ENCODE measurements around the gene JAZF1. TPM values are rescaled to one million over a fixed set of nuclear protein-coding genes. Genes with fewer than 3 reads are reported as not detected.
"Not testable (repeated sequence)": the region's sequence is repeated elsewhere in the genome, so short reads cannot be mapped to it uniquely, and the experiment has no call there.

The JAZF1 gene
- total RNA-seq, 1 experiment from 2014 or later, result 0.90 TPM

DNA sequence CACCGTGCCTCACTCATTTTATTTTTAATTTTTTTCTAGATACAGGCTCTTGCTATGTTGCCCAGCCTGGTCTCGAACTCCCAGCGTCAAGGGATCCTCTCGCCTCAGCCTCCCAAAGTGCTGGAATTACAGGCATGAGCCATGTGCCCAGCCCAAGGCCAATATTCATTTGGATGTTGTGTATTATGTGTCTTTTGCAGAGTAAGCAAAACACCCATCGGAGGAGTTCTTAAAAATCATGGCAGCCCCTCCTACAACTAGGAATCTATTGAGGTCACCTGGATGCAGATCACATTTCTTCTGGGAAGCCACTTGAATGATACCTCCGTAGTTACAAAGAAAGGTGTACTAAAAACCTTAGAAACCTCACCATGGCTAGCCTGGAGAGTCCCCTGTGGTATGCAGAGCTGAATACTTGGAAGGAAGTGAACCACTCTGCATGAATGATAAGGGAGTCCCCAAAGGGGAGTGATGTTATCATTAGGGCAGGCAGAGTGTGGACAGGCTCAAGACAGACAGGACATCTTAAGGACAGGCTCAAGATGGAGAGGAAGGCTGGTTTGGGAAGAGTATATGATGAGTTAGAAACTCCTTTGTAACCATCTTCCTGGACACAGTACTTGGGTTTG is 254.9 kb downstream of the JAZF1 start:
- Histone ChIP-seq H4K20me1 (ENCODE audit: insufficient read depth) (no peaks in the 10 kb centered on the region), H2AFZ (no peak overlapping the region), H3K9me3 (ENCODE audit: insufficient read depth, low read depth) (no peaks in the 10 kb centered on the region), H3F3A (ENCODE audit: insufficient read depth, low read depth) (no peaks in the 10 kb centered on the region), H3K9me2 (ENCODE audit: insufficient read depth) (no peaks in the 10 kb centered on the region), H3K36me3 (ENCODE audit: low read depth) (no peaks in the 10 kb centered on the region), H3K4me2 (no peak overlapping the region), H3K27ac (no peak overlapping the region), H3K27me3 (ENCODE audit: insufficient read depth, low read depth) (no peaks in the 10 kb centered on the region), H3K4me1 (replicated peaks; ENCODE audit: insufficient read depth) (peaks cover 4% of the 10 kb centered on the region), H3K4me3 (no peak overlapping the region), H3K79me2 (ENCODE audit: low read depth) (no peaks in the 10 kb centered on the region)
- intact Hi-C loops (cut with micrococcal nuclease; ENCODE audit: unreplicated experiment), result no loop called here
- no TSS peak for BruUV-seq (replicated peaks)
- ChIA-PET POLR2A (ENCODE audit: unreplicated experiment) (interaction anchor here (0.7 kb wide), 1 partner anchor 685 kb away, joined by 3 read pairs; no protein-coding TSS in a partner anchor), CTCF (interaction anchor here (0.7 to 1.2 kb wide), 2 partner anchors 94 to 95 kb away, joined by 3 read pairs; no protein-coding TSS in a partner anchor)
- no peak for DNase-seq
- TF ChIP-seq, protein P1, sequence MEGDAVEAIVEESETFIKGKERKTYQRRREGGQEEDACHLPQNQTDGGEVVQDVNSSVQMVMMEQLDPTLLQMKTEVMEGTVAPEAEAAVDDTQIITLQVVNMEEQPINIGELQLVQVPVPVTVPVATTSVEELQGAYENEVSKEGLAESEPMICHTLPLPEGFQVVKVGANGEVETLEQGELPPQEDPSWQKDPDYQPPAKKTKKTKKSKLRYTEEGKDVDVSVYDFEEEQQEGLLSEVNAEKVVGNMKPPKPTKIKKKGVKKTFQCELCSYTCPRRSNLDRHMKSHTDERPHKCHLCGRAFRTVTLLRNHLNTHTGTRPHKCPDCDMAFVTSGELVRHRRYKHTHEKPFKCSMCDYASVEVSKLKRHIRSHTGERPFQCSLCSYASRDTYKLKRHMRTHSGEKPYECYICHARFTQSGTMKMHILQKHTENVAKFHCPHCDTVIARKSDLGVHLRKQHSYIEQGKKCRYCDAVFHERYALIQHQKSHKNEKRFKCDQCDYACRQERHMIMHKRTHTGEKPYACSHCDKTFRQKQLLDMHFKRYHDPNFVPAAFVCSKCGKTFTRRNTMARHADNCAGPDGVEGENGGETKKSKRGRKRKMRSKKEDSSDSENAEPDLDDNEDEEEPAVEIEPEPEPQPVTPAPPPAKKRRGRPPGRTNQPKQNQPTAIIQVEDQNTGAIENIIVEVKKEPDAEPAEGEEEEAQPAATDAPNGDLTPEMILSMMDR (conservative IDR thresholded peaks at IDR 0.05), result no peak
- TF ChIP-seq EZH2 (IDR thresholded peaks at IDR 0.05; ENCODE audit: low read depth), result no peak

DNA sequence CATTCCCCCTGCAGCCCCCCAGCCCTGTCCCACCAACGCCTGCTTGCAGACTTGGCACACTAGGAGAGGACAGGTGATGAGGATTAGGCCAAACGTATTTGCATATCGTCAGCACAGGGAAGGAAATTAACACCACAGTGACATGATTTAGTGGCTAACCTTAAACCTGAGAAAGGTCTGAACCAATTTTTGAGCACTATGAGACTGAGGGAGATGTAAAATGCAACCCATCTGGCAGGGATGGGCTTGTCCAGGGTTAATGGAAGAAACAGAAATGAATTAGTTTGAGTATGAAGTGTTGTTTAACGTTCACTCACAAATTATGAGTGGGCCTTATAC is 257.0 kb downstream of the JAZF1 start:
- Histone ChIP-seq H3K36me3 (ENCODE audit: low read depth) (no peaks in the 10 kb centered on the region), H3F3A (ENCODE audit: insufficient read depth, low read depth) (no peaks in the 10 kb centered on the region), H4K20me1 (ENCODE audit: insufficient read depth) (no peaks in the 10 kb centered on the region), H3K27me3 (ENCODE audit: insufficient read depth, low read depth) (no peaks in the 10 kb centered on the region), H2AFZ (no peak overlapping the region), H3K9me3 (ENCODE audit: insufficient read depth, low read depth) (no peaks in the 10 kb centered on the region), H3K27ac (no peak overlapping the region), H3K79me2 (ENCODE audit: low read depth) (no peaks in the 10 kb centered on the region), H3K4me2 (no peak overlapping the region), H3K4me1 (replicated peaks; ENCODE audit: insufficient read depth) (peaks cover 10% of the 10 kb centered on the region), H3K9me2 (ENCODE audit: insufficient read depth) (no peaks in the 10 kb centered on the region), H3K4me3 (no peak overlapping the region)
- POLR2A ChIA-PET (ENCODE audit: unreplicated experiment), result no interaction called here
- TF ChIP-seq, protein P1 (conservative IDR thresholded peaks at IDR 0.05), result no peak
- no peak for TF ChIP-seq EZH2 (IDR thresholded peaks at IDR 0.05; ENCODE audit: low read depth)
- no TSS peak for BruUV-seq (replicated peaks)
- CTCF ChIA-PET, result no interaction called here
- intact Hi-C loops (cut with micrococcal nuclease; ENCODE audit: unreplicated experiment), result loop anchor here (5.0 kb wide), 2 partner anchors 346 to 1556 kb away; no protein-coding TSS in a partner anchor
- DNase-seq, result no peak

DNA sequence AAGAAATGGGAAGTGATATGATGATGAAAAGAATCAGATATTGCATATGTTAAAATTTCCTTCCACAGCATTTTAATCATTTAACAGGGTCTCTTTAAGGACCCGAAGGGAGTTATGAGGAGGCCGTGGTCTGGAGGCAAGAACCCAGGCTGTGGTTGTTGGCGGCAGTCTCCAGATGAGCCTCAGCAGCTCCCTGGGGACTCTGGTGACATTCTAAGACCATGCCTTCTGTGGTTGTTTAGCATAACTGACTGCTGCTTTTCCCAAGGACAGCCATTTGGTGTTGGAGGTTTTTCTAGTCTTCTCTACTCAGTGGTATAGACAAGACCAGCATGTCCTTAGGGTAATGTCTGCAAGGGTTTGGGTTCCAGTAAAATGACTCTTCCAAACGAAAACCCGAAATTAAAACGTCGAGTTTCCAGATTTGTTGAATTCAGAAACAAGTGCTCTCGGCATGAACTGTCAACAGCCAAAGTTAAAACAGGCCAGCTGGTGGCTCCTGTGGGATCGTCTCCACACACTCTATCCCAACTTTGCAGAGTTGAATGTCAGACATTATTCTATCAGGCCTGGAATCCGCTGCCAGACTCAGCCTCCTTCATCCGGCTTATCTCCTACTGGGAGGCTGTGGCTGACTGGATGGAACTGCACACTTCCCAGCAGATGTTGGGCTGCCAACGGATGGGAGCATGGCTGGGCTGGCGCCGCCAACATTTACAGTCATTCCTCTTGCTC is 257.5 kb downstream of the JAZF1 start:
- intact Hi-C loops (cut with micrococcal nuclease; ENCODE audit: unreplicated experiment), result loop anchor here (5.0 kb wide), 2 partner anchors 346 to 1556 kb away; no protein-coding TSS in a partner anchor
- CTCF ChIA-PET, result interaction anchor here (0.7 kb wide), 1 partner anchor 178 kb away, joined by 5 read pairs; no protein-coding TSS in a partner anchor
- DNase-seq, result no peak
- peaks cover 15% of the 10 kb centered on the region for H3K4me1 ChIP-seq (replicated peaks; ENCODE audit: insufficient read depth)
- H3K36me3 ChIP-seq (ENCODE audit: low read depth), result no peaks in the 10 kb centered on the region
- no peaks in the 10 kb centered on the region for H3K9me3 ChIP-seq (ENCODE audit: insufficient read depth, low read depth)
- no peak overlapping the region for H3K4me3 ChIP-seq
- H3K9me2 ChIP-seq (ENCODE audit: insufficient read depth), result no peaks in the 10 kb centered on the region
- BruUV-seq (replicated peaks), result no TSS peak
- no peak overlapping the region for H3K27ac ChIP-seq
- H2AFZ ChIP-seq, result no peak overlapping the region
- POLR2A ChIA-PET (ENCODE audit: unreplicated experiment), result no interaction called here
- 0 out of 2 replicates have a peak, but pooled peaks cover 5% of the 10 kb centered on the region for H3F3A ChIP-seq (ENCODE audit: insufficient read depth, low read depth)
- H4K20me1 ChIP-seq (ENCODE audit: insufficient read depth), result no peaks in the 10 kb centered on the region
- no peaks in the 10 kb centered on the region for H3K27me3 ChIP-seq (ENCODE audit: insufficient read depth, low read depth)
- H3K4me2 ChIP-seq, result no peak overlapping the region
- TF ChIP-seq, protein P1 (conservative IDR thresholded peaks at IDR 0.05), result no peak
- no peak for TF ChIP-seq EZH2 (IDR thresholded peaks at IDR 0.05; ENCODE audit: low read depth)
- no peaks in the 10 kb centered on the region for H3K79me2 ChIP-seq (ENCODE audit: low read depth)

DNA sequence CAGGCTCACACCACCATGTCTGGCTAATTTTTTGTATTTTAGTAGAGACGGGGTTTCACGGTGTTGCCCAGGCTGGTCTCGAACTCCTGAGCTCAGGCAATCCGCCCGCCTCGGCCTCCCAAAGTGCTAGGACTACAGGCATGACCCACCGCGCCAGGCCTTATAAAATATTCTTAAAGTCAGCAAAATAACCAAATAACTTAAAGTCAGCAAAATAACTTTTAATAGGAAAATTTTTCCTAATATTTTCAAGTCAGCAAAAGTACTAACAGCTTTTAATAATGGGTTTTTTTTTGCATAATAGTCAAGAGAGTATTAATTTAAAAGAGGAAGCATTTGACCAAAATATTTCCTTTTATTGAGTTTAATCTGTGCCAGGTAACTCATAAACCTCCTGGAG is 258.2 kb downstream of the JAZF1 start:
- H4K20me1 ChIP-seq (ENCODE audit: insufficient read depth); H3F3A ChIP-seq (ENCODE audit: insufficient read depth, low read depth); H3K4me3 ChIP-seq; H3K79me2 ChIP-seq (ENCODE audit: low read depth); DNase-seq; BruUV-seq (replicated peaks); H3K27ac ChIP-seq; H2AFZ ChIP-seq; H3K36me3 ChIP-seq (ENCODE audit: low read depth); H3K9me2 ChIP-seq (ENCODE audit: insufficient read depth); H3K9me3 ChIP-seq (ENCODE audit: insufficient read depth, low read depth); H3K4me2 ChIP-seq; POLR2A ChIA-PET (ENCODE audit: unreplicated experiment); H3K27me3 ChIP-seq (ENCODE audit: insufficient read depth, low read depth): not testable (repeated sequence)
- H3K4me1 ChIP-seq (replicated peaks; ENCODE audit: insufficient read depth), result peaks cover 22% of the 10 kb centered on the region
- intact Hi-C loops (cut with micrococcal nuclease; ENCODE audit: unreplicated experiment), result loop anchor here (5.0 kb wide), 2 partner anchors 345 to 1555 kb away; no protein-coding TSS in a partner anchor
- CTCF ChIA-PET, result interaction anchor here (0.7 to 3.7 kb wide), 2 partner anchors 177 to 727 kb away, joined by 5 to 21 read pairs; no protein-coding TSS in a partner anchor

Measured in PC-9 (cell line).